K562 (cell line): ENCODE results near the gene MMEL1. TPM values are rescaled to one million over a fixed set of nuclear protein-coding genes. Genes with fewer than 3 reads are reported as not detected.

Source experiments
- BCOR ChIP-seq: fragments of 450-650 bp; IDR thresholded peaks from 2 replicates; pipeline ENCODE4 v1.6.1; 2016
- CEBPG ChIP-seq, 3 experiments: fragments of 200-800 bp in 1 of 3; sonication (Bioruptor generic) in 1 of 3; sonication (generic) in 1 of 3; formaldehyde crosslinking in 1 of 3; IDR thresholded peaks in 2 of 3; conservative IDR thresholded peaks in 1 of 3; 2 replicates each; pipeline versions ENCODE4 v1.6.1 to v1.8.0; 2016 to 2022; ENCODE audit warnings: missing compliant biosample characterization in 2 of 3, missing genetic modification characterization in 2 of 3, mild to moderate bottlenecking in 1 of 3, missing genetic modification reagents in 1 of 3
- CREB1 ChIP-seq, 2 experiments: sonication (generic) in 1 of 2; formaldehyde crosslinking in 1 of 2; IDR thresholded peaks; 2 replicates each; pipeline versions ENCODE4 v1.6.1 to v1.8.0; 2012 to 2022; ENCODE audit warnings: inconsistent platforms in 1 of 2, mild to moderate bottlenecking in 1 of 2, missing genetic modification reagents in 1 of 2, moderate library complexity in 1 of 2
- ELK1 ChIP-seq: sonication (generic); formaldehyde crosslinking; IDR thresholded peaks from 2 replicates; pipeline ENCODE4 v1.8.1; 2022; ENCODE audit warnings: missing genetic modification reagents
- RBM34 ChIP-seq: fragments of 200-400 bp; formaldehyde crosslinking; IDR thresholded peaks from 2 replicates; pipeline ENCODE4 v1.6.1; 2018; ENCODE audit warnings: low read length, borderline replicate concordance; ENCODE audit not compliant: insufficient read depth
- SIN3B ChIP-seq: fragments of 450-650 bp; IDR thresholded peaks from 2 replicates; pipeline ENCODE4 v1.6.1; 2017; ENCODE audit warnings: low read depth, mild to moderate bottlenecking, moderate library complexity
- ZBTB26 ChIP-seq: fragments of 450-650 bp; formaldehyde crosslinking; IDR thresholded peaks from 2 replicates; pipeline ENCODE4 v1.4.0; 2022; ENCODE audit warnings: missing genetic modification characterization
- ZFP36 ChIP-seq: fragments of 150-350 bp; IDR thresholded peaks from 2 replicates; pipeline ENCODE4 v1.6.1; 2018; ENCODE audit warnings: low read length, low read depth; ENCODE audit not compliant: partially characterized antibody
- ZFP91 ChIP-seq: sonication (generic); formaldehyde crosslinking; IDR thresholded peaks from 2 replicates; pipeline ENCODE4 v1.8.0; 2022; ENCODE audit warnings: mild to moderate bottlenecking, missing genetic modification reagents
- ZNF511 ChIP-seq: sonication (generic); formaldehyde crosslinking; IDR thresholded peaks from 2 replicates; pipeline ENCODE4 v1.8.0; 2022; ENCODE audit warnings: mild to moderate bottlenecking, missing genetic modification reagents
- ZNF561 ChIP-seq: fragments of 450-650 bp; formaldehyde crosslinking; conservative IDR thresholded peaks from 2 replicates; pipeline ENCODE4 v1.4.0; 2020; ENCODE audit warnings: mild to moderate bottlenecking, moderate library complexity
- ZNF609 ChIP-seq: sonication (generic); formaldehyde crosslinking; IDR thresholded peaks from 2 replicates; pipeline ENCODE4 v1.8.1; 2023; ENCODE audit warnings: missing genetic modification reagents, mild to moderate bottlenecking, borderline replicate concordance
- polyA plus RNA-seq, 8 experiments: library from polyadenylated mRNA; depleted of rRNA in 4 of 8; stranded (reverse) in 5 of 8; unstranded in 3 of 8; fragments of >200 nt; fragmentation: Nextera tagmentation in 2 of 8; fragmentation: Illumina TruSeq in 1 of 8; extraction: Ambion mirVana in 2 of 8; extraction: Trizol in 1 of 8; gene quantifications; 2 replicates each; pipeline versions ENCODE4 v1.2.1 to v1.2.3, GENCODE V29; 2011 to 2014; ENCODE audit warnings: inconsistent platforms in 1 of 8, missing spikeins in 1 of 8
- total RNA-seq, 7 experiments: library from RNA; depleted of rRNA in 6 of 7; stranded (reverse); fragments of >200 nt in 6 of 7; fragmentation: Illumina TruSeq in 2 of 7; extraction: Trizol in 2 of 7; gene quantifications; 2 replicates each; pipeline versions ENCODE4 v1.2.1 to v1.2.3, GENCODE V29; 2011 to 2021; ENCODE audit warnings: low replicate concordance in 1 of 7

The MMEL1 gene
- total and polyA plus RNA-seq, 9 of the 15 experiments (the other 6 are each of a cell fraction or from before 2014, with no cell fraction given) = not detected

GRCh38 chr1:2546515-2547209 lies 86.2 kb downstream of the MMEL1 start (continued):
- no peak for TF ChIP-seq ZNF609 (CRISPR knock-in tag)
- TF ChIP-seq ELK1 (CRISPR knock-in tag) = no peak
- peak; percentile 99 for TF ChIP-seq BCOR
- TF ChIP-seq ZBTB26 (CRISPR knock-in tag) = no peak
- no peak for TF ChIP-seq CREB1 (IDR thresholded peaks at IDR 0.05)
- TF ChIP-seq CREB1 (CRISPR knock-in tag; IDR thresholded peaks at IDR 0.05) = no peak
- 0 out of 2 replicates have a peak, but pooled peaks have one; percentile 61 for TF ChIP-seq ZNF511
- no peak for TF ChIP-seq CEBPG (CRISPR knock-in tag; IDR thresholded peaks at IDR 0.05)
- no peak for TF ChIP-seq CEBPG (tag; conservative IDR thresholded peaks at IDR 0.05 in 1 of 2, IDR thresholded peaks at IDR 0.05 in 1 of 2)
- no peak for TF ChIP-seq ZNF561 (CRISPR knock-in tag)
- no peak for TF ChIP-seq ZFP91 (CRISPR knock-in tag)
- peak; percentile 99 for TF ChIP-seq ZFP36
- TF ChIP-seq RBM34 = no peak
- no peak for TF ChIP-seq SIN3B
